Purkinje cell (primary cell): ENCODE measurements around the gene NCS1. TPM values are rescaled to one million over a fixed set of nuclear protein-coding genes. Genes with fewer than 3 reads are reported as not detected.

Source experiments
- polyA plus RNA-seq: library from polyadenylated mRNA; unstranded; fragments of >200 nt; fragmentation: Nextera tagmentation; gene quantifications from 2 replicates; pipeline ENCODE4 v1.2.1, GENCODE V29; 2014

The NCS1 gene
- 25.8 and 35.5 TPM in 2 replicates for polyA plus RNA-seq

GRCh38 chr9:130172161-130172857, at the start of gene NCS1:
NCS1 (plus strand) TSS chr9:130172404; CDS start chr9:130172664, 260 bp downstream.

GRCh38 chr9:130265431-130266235, 93.4 kb downstream of the NCS1 start, which contains the start of gene HMCN2:
HMCN2 (plus strand) TSS chr9:130265760; CDS start chr9:130265879, 119 bp downstream.

Other genes starting within 250 kb of the NCS1 start
- 8.2 and 19.6 TPM in 2 replicates for gene FNBP1, start 129.2 kb upstream of the NCS1 start, polyA plus RNA-seq
- 9.8 and 17.1 TPM in 2 replicates for gene GPR107, start 118.5 kb upstream of the NCS1 start, polyA plus RNA-seq
- gene HMCN2, start 93.4 kb downstream of the NCS1 start, polyA plus RNA-seq, result not detected in 2 replicates